Mesendoderm (in vitro differentiated cells): ENCODE measurements around the gene POLG2.
"Not testable (repeated sequence)": the region's sequence is repeated elsewhere in the genome, so short reads cannot be mapped to it uniquely, and the experiment has no call there.

Experiments
- DNase-seq: peaks from one replicate; pipeline ENCODE4 v3.0.0; 2013
- H2AK5ac ChIP-seq: 2 replicates; pipeline ENCODE4 v1.6.1; 2013; ENCODE audit warnings: low read length, inconsistent platforms
- H2BK120ac ChIP-seq: 2 replicates; pipeline ENCODE4 v1.6.1; 2013; ENCODE audit warnings: low read depth, mild to moderate bottlenecking, low read length, moderate library complexity, mixed read lengths
- H2BK15ac ChIP-seq: replicated peaks from 2 replicates; pipeline ENCODE4 v1.6.1; 2013; ENCODE audit warnings: low read depth, mild to moderate bottlenecking, moderate library complexity
- H2BK5ac ChIP-seq: 2 replicates; pipeline ENCODE4 v1.6.1; 2013; ENCODE audit warnings: low read length, inconsistent platforms
- H3K18ac ChIP-seq: 2 replicates; pipeline ENCODE4 v1.6.1; 2013; ENCODE audit warnings: mild to moderate bottlenecking, low read length, mixed read lengths
- H3K23ac ChIP-seq: one replicate; pipeline ENCODE4 v1.6.1; 2013; ENCODE audit warnings: low read length
- H3K27ac ChIP-seq: 2 replicates; pipeline ENCODE4 v1.5.1; 2013; ENCODE audit warnings: low read depth, mild to moderate bottlenecking, inconsistent platforms, low read length, moderate library complexity
- H3K27me3 ChIP-seq: 2 replicates; pipeline ENCODE4 v1.6.1; 2013; ENCODE audit warnings: low read length, control low read depth, mild to moderate bottlenecking, inconsistent platforms; ENCODE audit not compliant: insufficient read depth, poor library complexity
- H3K36me3 ChIP-seq: 2 replicates; pipeline ENCODE4 v1.6.1; 2013; ENCODE audit warnings: low read length, inconsistent platforms; ENCODE audit not compliant: control insufficient read depth, insufficient read depth
- H3K4ac ChIP-seq: one replicate; pipeline ENCODE4 v1.6.1; 2013; ENCODE audit warnings: low read depth, mild to moderate bottlenecking, low read length, moderate library complexity
- H3K4me1 ChIP-seq: 2 replicates; pipeline ENCODE4 v1.6.1; 2013; ENCODE audit warnings: low read depth, low read length, inconsistent platforms; ENCODE audit not compliant: control insufficient read depth
- H3K4me2 ChIP-seq: 2 replicates; pipeline ENCODE4 v1.6.1; 2013; ENCODE audit warnings: low read length
- H3K4me3 ChIP-seq: 2 replicates; pipeline ENCODE4 v1.5.1; 2013; ENCODE audit warnings: mild to moderate bottlenecking, low read length
- H3K56ac ChIP-seq: one replicate; pipeline ENCODE4 v1.6.1; 2013; ENCODE audit warnings: low read length
- H3K79me1 ChIP-seq: 2 replicates; pipeline ENCODE4 v1.6.1; 2013; ENCODE audit warnings: low read length, inconsistent platforms
- H3K79me2 ChIP-seq: 2 replicates; pipeline ENCODE4 v1.6.1; 2013; ENCODE audit warnings: mild to moderate bottlenecking, low read length; ENCODE audit not compliant: control insufficient read depth, insufficient read depth
- H3K9ac ChIP-seq: 2 replicates; pipeline ENCODE4 v1.6.1; 2013; ENCODE audit warnings: low read length, inconsistent platforms
- H4K5ac ChIP-seq: one replicate; pipeline ENCODE4 v1.6.1; 2013; ENCODE audit warnings: low read length
- H4K8ac ChIP-seq: one replicate; pipeline ENCODE4 v1.6.1; 2013; ENCODE audit warnings: low read depth, mild to moderate bottlenecking, control low read depth, low read length, moderate library complexity
- WGBS: extraction: QIAGEN DNeasy Blood & Tissue Kit; methylation state at CpG from one replicate; pipeline ENCODE4 v1.1.7; 2013; ENCODE audit warnings: low lambda C conversion rate, missing lambda C conversion rate; ENCODE audit not compliant: insufficient coverage; ENCODE audit errors: extremely low coverage; 5-methylcytosine and 5-hydroxymethylcytosine counted together

Gene POLG2

GRCh38 chr17:64497565-64498035 lies 746 bp upstream of the POLG2 start:
- Histone ChIP-seq H3K36me3 (peaks cover 21% of the 10 kb centered on the region), H2BK5ac (no peak overlapping the region), H3K9ac (peak overlapping the region; percentile 50), H2BK120ac (no peak overlapping the region), H4K5ac (no peak overlapping the region), H3K56ac (no peak overlapping the region), H2BK15ac (no peak overlapping the region), H3K79me2 (peaks cover 29% of the 10 kb centered on the region), H3K23ac (no peak overlapping the region), H3K18ac (no peak overlapping the region), H3K4ac (no peak overlapping the region), H3K4me3 (no peak overlapping the region), H3K27ac (peak overlapping the region; percentile 69), H3K79me1 (peaks cover 13% of the 10 kb centered on the region), H3K4me2 (no peak overlapping the region), H3K27me3 (no peaks in the 10 kb centered on the region), H3K4me1 (no peaks in the 10 kb centered on the region), H2AK5ac (no peak overlapping the region), H4K8ac (no peak overlapping the region)
- WGBS, result no CpG with 5 or more reads among the region's 4 CpGs
- DNase-seq, result no peak

- no CpG with 5 or more reads among the region's 20 CpGs for WGBS
- Histone ChIP-seq H3K23ac (no peak overlapping the region), H4K8ac (no peak overlapping the region), H3K4ac (no peak overlapping the region), H2BK15ac (no peak overlapping the region), H3K27ac (peak overlapping the region; percentile 74), H3K4me2 (peak overlapping the region; percentile 60), H2BK120ac (no peak overlapping the region), H3K4me3 (peak overlapping the region; percentile 89), H3K4me1 (no peaks in the 10 kb centered on the region), H3K36me3 (peaks cover 13% of the 10 kb centered on the region), H3K56ac (peak overlapping the region; percentile 95), H2BK5ac (no peak overlapping the region), H4K5ac (no peak overlapping the region), H3K79me1 (peaks cover 6% of the 10 kb centered on the region), H2AK5ac (no peak overlapping the region), H3K9ac (peak overlapping the region; percentile 88), H3K27me3 (no peaks in the 10 kb centered on the region), H3K79me2 (peaks cover 19% of the 10 kb centered on the region), H3K18ac (no peak overlapping the region)
- DNase-seq, result no peak
Observed at GRCh38 chr17:64496348-64496785, 487 bp downstream of the POLG2 start.

GRCh38 chr17:64495300-64495699 lies 1.6 kb downstream of the POLG2 start:
- H2BK120ac ChIP-seq, H3K23ac ChIP-seq, H3K4me2 ChIP-seq, H2BK5ac ChIP-seq, H3K27ac ChIP-seq, H3K36me3 ChIP-seq, H4K8ac ChIP-seq, DNase-seq, H2AK5ac ChIP-seq, H3K27me3 ChIP-seq, H3K56ac ChIP-seq, H3K4me3 ChIP-seq, H4K5ac ChIP-seq, H2BK15ac ChIP-seq, H3K18ac ChIP-seq, H3K79me1 ChIP-seq, H3K9ac ChIP-seq, H3K4ac ChIP-seq, H3K4me1 ChIP-seq: not testable (repeated sequence)
- 100% methylated on average over 1 of the region's 5 CpGs for WGBS
- H3K79me2 ChIP-seq, result peaks cover 12% of the 10 kb centered on the region

- no peak overlapping the region for H3K27ac ChIP-seq
- no peak overlapping the region for H2BK15ac ChIP-seq
- no CpG with 5 or more reads among the region's 2 CpGs for WGBS
- peaks cover 10% of the 10 kb centered on the region for H3K79me2 ChIP-seq
- no peak overlapping the region for H2AK5ac ChIP-seq
- H3K4me2 ChIP-seq, result no peak overlapping the region
- H4K5ac ChIP-seq, result no peak overlapping the region
- H3K79me1 ChIP-seq, result no peaks in the 10 kb centered on the region
- no peak for DNase-seq
- H3K9ac ChIP-seq, result no peak overlapping the region
- no peaks in the 10 kb centered on the region for H3K4me1 ChIP-seq
- H2BK5ac ChIP-seq, result no peak overlapping the region
- no peak overlapping the region for H2BK120ac ChIP-seq
- H3K4ac ChIP-seq, result no peak overlapping the region
- no peaks in the 10 kb centered on the region for H3K27me3 ChIP-seq
- peaks cover 2% of the 10 kb centered on the region for H3K36me3 ChIP-seq
- no peak overlapping the region for H3K4me3 ChIP-seq
- H3K23ac ChIP-seq, result no peak overlapping the region
- H4K8ac ChIP-seq, result no peak overlapping the region
- no peak overlapping the region for H3K18ac ChIP-seq
- H3K56ac ChIP-seq, result no peak overlapping the region
Observed at GRCh38 chr17:64494121-64494520, 2.7 kb downstream of the POLG2 start.

- no peak overlapping the region for H3K18ac ChIP-seq
- H3K4me3 ChIP-seq, result no peak overlapping the region
- peaks cover 10% of the 10 kb centered on the region for H3K79me2 ChIP-seq
- no peak for DNase-seq
- no peak overlapping the region for H2AK5ac ChIP-seq
- H3K9ac ChIP-seq, result no peak overlapping the region
- no peak overlapping the region for H4K5ac ChIP-seq
- H2BK120ac ChIP-seq, result no peak overlapping the region
- WGBS, result no CpG with 5 or more reads among the region's 6 CpGs
- H4K8ac ChIP-seq, result no peak overlapping the region
- no peak overlapping the region for H3K4ac ChIP-seq
- H3K4me1 ChIP-seq, result no peaks in the 10 kb centered on the region
- no peak overlapping the region for H3K56ac ChIP-seq
- no peak overlapping the region for H2BK15ac ChIP-seq
- H3K23ac ChIP-seq, result no peak overlapping the region
- no peaks in the 10 kb centered on the region for H3K27me3 ChIP-seq
- H2BK5ac ChIP-seq, result no peak overlapping the region
- H3K79me1 ChIP-seq, result no peaks in the 10 kb centered on the region
- H3K36me3 ChIP-seq, result peaks cover 2% of the 10 kb centered on the region
- H3K27ac ChIP-seq, result no peak overlapping the region
- H3K4me2 ChIP-seq, result no peak overlapping the region
Observed at GRCh38 chr17:64492481-64493109, 4.3 kb downstream of the POLG2 start.

- Histone ChIP-seq H3K4me2 (no peak overlapping the region), H3K56ac (no peak overlapping the region), H3K23ac (no peak overlapping the region), H2BK5ac (no peak overlapping the region), H3K4ac (no peak overlapping the region), H4K8ac (no peak overlapping the region), H2BK120ac (no peak overlapping the region), H2AK5ac (no peak overlapping the region), H3K36me3 (peaks cover 2% of the 10 kb centered on the region), H3K27ac (no peak overlapping the region), H3K79me1 (no peaks in the 10 kb centered on the region), H3K9ac (no peak overlapping the region), H3K4me3 (no peak overlapping the region), H4K5ac (no peak overlapping the region), H3K79me2 (peaks cover 10% of the 10 kb centered on the region), H3K4me1 (no peaks in the 10 kb centered on the region), H3K18ac (no peak overlapping the region), H2BK15ac (no peak overlapping the region), H3K27me3 (no peaks in the 10 kb centered on the region)
- DNase-seq, result no peak
- no CpG with 5 or more reads among the region's 3 CpGs for WGBS
Observed at GRCh38 chr17:64491994-64492393, 4.9 kb downstream of the POLG2 start.
